HUES64 (cell line): Measurements from ENCODE around the gene AGTR2. TPM values are rescaled to one million over a fixed set of nuclear protein-coding genes. Genes with fewer than 3 reads are reported as not detected.
"Not testable (repeated sequence)": the region's sequence is repeated elsewhere in the genome, so short reads cannot be mapped to it uniquely, and the experiment has no call there.

Experiments used
- H3K27ac ChIP-seq: 2 replicates; pipeline ENCODE4 v1.7.0; 2013; ENCODE audit warnings: low read depth, low read length, inconsistent platforms
- H3K27me3 ChIP-seq: 2 replicates; pipeline ENCODE4 v1.6.1; 2013; ENCODE audit warnings: mild to moderate bottlenecking, low read length; ENCODE audit not compliant: insufficient read depth
- H3K36me3 ChIP-seq: 2 replicates; pipeline ENCODE4 v1.6.1; 2013; ENCODE audit warnings: mild to moderate bottlenecking, low read length; ENCODE audit not compliant: insufficient read depth
- H3K4me1 ChIP-seq: 2 replicates; pipeline ENCODE4 v1.6.1; 2013; ENCODE audit warnings: mild to moderate bottlenecking, low read length, moderate library complexity; ENCODE audit not compliant: insufficient read depth
- H3K4me3 ChIP-seq: 2 replicates; pipeline ENCODE4 v1.5.1; 2013; ENCODE audit warnings: mild to moderate bottlenecking, low read length, moderate library complexity
- H3K9ac ChIP-seq: 2 replicates; pipeline ENCODE4 v1.6.1; 2013; ENCODE audit warnings: mild to moderate bottlenecking, low read depth, low read length
- H3K9me3 ChIP-seq: 2 replicates; pipeline ENCODE4 v1.6.1; 2013; ENCODE audit warnings: low read depth, low read length; ENCODE audit not compliant: insufficient read depth
- WGBS: fragments of 150-250, 120-280 bp; methylation state at CpG from one replicate; pipeline ENCODE4 v1.1.7; 2013; ENCODE audit warnings: missing lambda C conversion rate; 5-methylcytosine and 5-hydroxymethylcytosine counted together
- polyA plus RNA-seq, 2 experiments: library from polyadenylated mRNA; stranded (reverse); fragments of 50-300 nt; gene quantifications; one replicate each; pipeline ENCODE4 v1.2.3, GENCODE V29; 2013

The AGTR2 gene
- not detected for polyA plus RNA-seq (2013, experiment 1 of 2)
- not detected for polyA plus RNA-seq (2013, experiment 2 of 2)

GRCh38 chrX:116170511-116170910 lies at the start of gene AGTR2:
Gene AGTR2, plus strand, starts transcription at chrX:116170744. Its CDS starts 1,537 bp downstream, at chrX:116172281.
- no peaks in the 10 kb centered on the region for H3K9me3 ChIP-seq
- H3K36me3 ChIP-seq = no peaks in the 10 kb centered on the region
- H3K4me3 ChIP-seq = no peak within 1 kb of the TSS
- WGBS = 100% methylated on average over 1 of the region's 3 CpGs
- no peak within 1 kb of the TSS for H3K27ac ChIP-seq
- H3K27me3 ChIP-seq = no peaks in the 10 kb centered on the region
- H3K9ac ChIP-seq = no peak within 1 kb of the TSS
- no peaks in the 10 kb centered on the region for H3K4me1 ChIP-seq

GRCh38 chrX:116135277-116135676 lies 35.3 kb upstream of the AGTR2 start:
- Histone ChIP-seq H3K9ac (no peak overlapping the region), H3K4me1 (no peaks in the 10 kb centered on the region), H3K4me3 (no peak overlapping the region), H3K9me3 (no peaks in the 10 kb centered on the region), H3K27me3 (no peaks in the 10 kb centered on the region), H3K27ac (no peak overlapping the region), H3K36me3 (no peaks in the 10 kb centered on the region)
- WGBS = 100% methylated on average over 1 of the region's 1 CpG

GRCh38 chrX:116141270-116141669 lies 29.3 kb upstream of the AGTR2 start:
- not testable (repeated sequence) for H3K27ac ChIP-seq, H3K4me3 ChIP-seq, H3K36me3 ChIP-seq, H3K27me3 ChIP-seq, H3K9me3 ChIP-seq, H3K9ac ChIP-seq, H3K4me1 ChIP-seq
- WGBS = 100% methylated on average over 1 of the region's 1 CpG

- Histone ChIP-seq H3K36me3 (no peaks in the 10 kb centered on the region), H3K27ac (no peak overlapping the region), H3K4me1 (no peaks in the 10 kb centered on the region), H3K9ac (no peak overlapping the region), H3K4me3 (no peak overlapping the region), H3K9me3 (no peaks in the 10 kb centered on the region), H3K27me3 (no peaks in the 10 kb centered on the region)
- 88% methylated on average over 1 of the region's 2 CpGs for WGBS
Observed at GRCh38 chrX:116142976-116143375, 27.6 kb upstream of the AGTR2 start.

DNA sequence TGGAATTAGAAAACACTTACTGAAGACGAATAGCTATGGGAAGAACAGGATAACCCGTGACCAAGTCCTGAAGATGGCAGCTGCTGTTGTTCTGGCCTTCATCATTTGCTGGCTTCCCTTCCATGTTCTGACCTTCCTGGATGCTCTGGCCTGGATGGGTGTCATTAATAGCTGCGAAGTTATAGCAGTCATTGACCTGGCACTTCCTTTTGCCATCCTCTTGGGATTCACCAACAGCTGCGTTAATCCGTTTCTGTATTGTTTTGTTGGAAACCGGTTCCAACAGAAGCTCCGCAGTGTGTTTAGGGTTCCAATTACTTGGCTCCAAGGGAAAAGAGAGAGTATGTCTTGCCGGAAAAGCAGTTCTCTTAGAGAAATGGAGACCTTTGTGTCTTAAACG lies 2.4 kb downstream of the AGTR2 start:
- Histone ChIP-seq H3K9ac (no peak overlapping the region), H3K4me1 (no peaks in the 10 kb centered on the region), H3K27ac (no peak overlapping the region), H3K36me3 (no peaks in the 10 kb centered on the region), H3K27me3 (no peaks in the 10 kb centered on the region), H3K9me3 (no peaks in the 10 kb centered on the region), H3K4me3 (no peak overlapping the region)
- WGBS = 95% methylated on average over 9 of the region's 9 CpGs

- WGBS = 100% methylated on average over 1 of the region's 1 CpG
Observed at GRCh38 chrX:116181300-116181699, 10.8 kb downstream of the AGTR2 start.

GRCh38 chrX:116185163-116185562 lies 14.6 kb downstream of the AGTR2 start:
- Histone ChIP-seq H3K36me3 (no peaks in the 10 kb centered on the region), H3K9ac (no peak overlapping the region), H3K27me3 (no peaks in the 10 kb centered on the region), H3K4me3 (no peak overlapping the region), H3K9me3 (0 out of 2 replicates have a peak, but pooled peaks cover 3% of the 10 kb centered on the region), H3K27ac (no peak overlapping the region), H3K4me1 (no peaks in the 10 kb centered on the region)

More at GRCh38 chrX:116181300-116181699, 10.8 kb downstream of the AGTR2 start:
- H3K9me3 ChIP-seq = no peaks in the 10 kb centered on the region
- H3K4me1 ChIP-seq = no peaks in the 10 kb centered on the region
- no peak overlapping the region for H3K27ac ChIP-seq
- no peak overlapping the region for H3K9ac ChIP-seq
- H3K4me3 ChIP-seq = no peak overlapping the region
- no peaks in the 10 kb centered on the region for H3K27me3 ChIP-seq
- H3K36me3 ChIP-seq = no peaks in the 10 kb centered on the region

GRCh38 chrX:116194649-116195048 lies 24.1 kb downstream of the AGTR2 start:
- Histone ChIP-seq H3K27ac (no peak overlapping the region), H3K36me3 (no peaks in the 10 kb centered on the region), H3K27me3 (no peaks in the 10 kb centered on the region), H3K9ac (no peak overlapping the region), H3K4me3 (no peak overlapping the region), H3K9me3 (no peaks in the 10 kb centered on the region), H3K4me1 (no peaks in the 10 kb centered on the region)

GRCh38 chrX:116198235-116198634 lies 27.7 kb downstream of the AGTR2 start:
- 100% methylated on average over 3 of the region's 3 CpGs for WGBS
- no peak overlapping the region for H3K4me3 ChIP-seq
- no peaks in the 10 kb centered on the region for H3K9me3 ChIP-seq
- H3K9ac ChIP-seq = no peak overlapping the region
- H3K27ac ChIP-seq = no peak overlapping the region
- no peaks in the 10 kb centered on the region for H3K27me3 ChIP-seq
- H3K36me3 ChIP-seq = no peaks in the 10 kb centered on the region
- no peaks in the 10 kb centered on the region for H3K4me1 ChIP-seq

DNA sequence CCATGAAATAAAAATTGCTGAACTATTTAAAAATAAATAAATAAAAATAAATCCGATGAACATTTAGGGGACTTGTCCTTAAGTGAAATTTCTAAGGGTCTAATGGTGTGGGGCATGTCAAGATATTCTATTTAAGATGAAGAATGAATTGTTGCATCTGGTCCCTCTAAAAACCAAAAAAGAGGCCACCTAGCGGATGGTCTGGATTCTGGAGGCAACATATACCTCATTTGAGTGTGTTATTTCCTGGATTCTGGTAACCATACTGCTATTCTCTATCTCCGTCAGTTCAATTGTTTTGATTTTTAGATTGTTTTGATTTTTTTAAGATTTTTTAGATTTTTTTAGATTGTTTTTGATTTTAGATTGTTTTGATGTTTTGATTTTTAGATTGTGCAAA lies 28.3 kb downstream of the AGTR2 start:
- Histone ChIP-seq H3K9me3 (no peaks in the 10 kb centered on the region), H3K9ac (no peak overlapping the region), H3K36me3 (no peaks in the 10 kb centered on the region), H3K27ac (no peak overlapping the region), H3K27me3 (no peaks in the 10 kb centered on the region), H3K4me1 (no peaks in the 10 kb centered on the region), H3K4me3 (no peak overlapping the region)
- WGBS = 89% methylated on average over 3 of the region's 3 CpGs

GRCh38 chrX:116204932-116205331 lies 34.4 kb downstream of the AGTR2 start:
- WGBS = 6% methylated on average over 3 of the region's 3 CpGs
- Histone ChIP-seq H3K27ac (no peak overlapping the region), H3K9me3 (no peaks in the 10 kb centered on the region), H3K4me3 (no peak overlapping the region), H3K36me3 (no peaks in the 10 kb centered on the region), H3K9ac (no peak overlapping the region), H3K27me3 (no peaks in the 10 kb centered on the region), H3K4me1 (no peaks in the 10 kb centered on the region)

- Histone ChIP-seq H3K4me3 (no peak overlapping the region), H3K4me1 (no peaks in the 10 kb centered on the region), H3K9me3 (no peaks in the 10 kb centered on the region), H3K27ac (no peak overlapping the region), H3K9ac (no peak overlapping the region), H3K27me3 (no peaks in the 10 kb centered on the region), H3K36me3 (no peaks in the 10 kb centered on the region)
Observed at GRCh38 chrX:116213262-116213661, 42.7 kb downstream of the AGTR2 start.
